IMR-90 (cell line): ENCODE data around the gene CFAP97D1. TPM values are rescaled to one million over a fixed set of nuclear protein-coding genes. Genes with fewer than 3 reads are reported as not detected.

ENCODE experiments used
- ATAC-seq: fragments of 200-7000 bp; cut with Tn5 transposase; 2 replicates; pipeline ENCODE4 v1.9.1; 2020; ENCODE audit warnings: low read depth, mild to moderate bottlenecking, moderate library complexity
- BruUV-seq: library from RNA; stranded (reverse); fragments of 400-500 nt; replicated peaks from 2 replicates; lab custom pipeline; 2021; lab: Mats Ljungman, UMichigan
- CTCF ChIA-PET: fragments of 300-600 bp; formaldehyde crosslinking; extraction: SDS; loops from one replicate; lab custom pipeline; 2021; ENCODE audit warnings: antibody characterized with exemption; lab: Yijun Ruan, JAX
- POLR2A ChIA-PET: fragments of 300-600 bp; sonication (Branson Sonifier 250); formaldehyde crosslinking; loops from one replicate; lab custom pipeline; 2022; ENCODE audit warnings: antibody characterized with exemption; ENCODE audit not compliant: unreplicated experiment; lab: Charles Lee
- DNase-seq: peaks from one replicate; pipeline ENCODE4 v3.0.0; 2013
- H2AFZ ChIP-seq: replicated peaks from 2 replicates; pipeline ENCODE3; 2013; ENCODE audit warnings: low read length, mild to moderate bottlenecking; ENCODE audit not compliant: poor library complexity
- H2AK5ac ChIP-seq: 2 replicates; pipeline ENCODE4 v1.6.1; 2013; ENCODE audit warnings: low read depth, low read length, inconsistent platforms
- H2AK9ac ChIP-seq: replicated peaks from 2 replicates; pipeline ENCODE3; 2013; ENCODE audit warnings: mild to moderate bottlenecking, low read depth, low read length, moderate library complexity; ENCODE audit not compliant: poor library complexity
- H2BK120ac ChIP-seq: 2 replicates; pipeline ENCODE4 v1.6.1; 2013; ENCODE audit warnings: low read depth, low read length, inconsistent platforms
- H2BK15ac ChIP-seq: 3 replicates; pipeline ENCODE4 v1.6.1; 2013; ENCODE audit warnings: low read depth, low read length, inconsistent platforms
- H2BK20ac ChIP-seq: 2 replicates; pipeline ENCODE4 v1.6.1; 2013; ENCODE audit warnings: low read depth, mild to moderate bottlenecking, inconsistent platforms, low read length, moderate library complexity
- H2BK5ac ChIP-seq: 2 replicates; pipeline ENCODE4 v1.6.1; 2013; ENCODE audit warnings: mild to moderate bottlenecking, low read depth, low read length, inconsistent platforms; ENCODE audit not compliant: poor library complexity, severe bottlenecking
- H3K14ac ChIP-seq: replicated peaks from 2 replicates; pipeline ENCODE4 v1.6.1; 2013; ENCODE audit warnings: low read depth, low read length, inconsistent platforms
- H3K18ac ChIP-seq: 2 replicates; pipeline ENCODE4 v1.6.1; 2013; ENCODE audit warnings: low read depth, low read length, control low read depth
- H3K23ac ChIP-seq: 2 replicates; pipeline ENCODE4 v1.6.1; 2013; ENCODE audit warnings: low read depth, low read length, inconsistent platforms
- H3K27ac ChIP-seq: 2 replicates; pipeline ENCODE4 v1.5.1; 2013; ENCODE audit warnings: mild to moderate bottlenecking, control low read depth, low read length; ENCODE audit not compliant: insufficient read depth
- H3K27me3 ChIP-seq: 2 replicates; pipeline ENCODE4 v1.6.1; 2013; ENCODE audit warnings: low read length; ENCODE audit not compliant: control insufficient read depth, insufficient read depth
- H3K36me3 ChIP-seq: 2 replicates; pipeline ENCODE4 v1.6.1; 2013; ENCODE audit warnings: low read length, mixed read lengths; ENCODE audit not compliant: control insufficient read depth, insufficient read depth
- H3K4ac ChIP-seq: 2 replicates; pipeline ENCODE4 v1.6.1; 2013; ENCODE audit warnings: low read depth, low read length, inconsistent platforms
- H3K4me1 ChIP-seq: 2 replicates; pipeline ENCODE4 v1.6.1; 2013; ENCODE audit warnings: low read length, mixed read lengths; ENCODE audit not compliant: control insufficient read depth, insufficient read depth
- H3K4me2 ChIP-seq: 2 replicates; pipeline ENCODE4 v1.6.1; 2013; ENCODE audit warnings: low read depth, mild to moderate bottlenecking, control low read depth, low read length, moderate library complexity
- H3K4me3 ChIP-seq: 2 replicates; pipeline ENCODE4 v1.5.1; 2013; ENCODE audit warnings: low read depth, mild to moderate bottlenecking, control low read depth, low read length, moderate library complexity; ENCODE audit not compliant: insufficient read depth
- H3K56ac ChIP-seq: 2 replicates; pipeline ENCODE4 v1.6.1; 2013; ENCODE audit warnings: low read length, inconsistent platforms; ENCODE audit not compliant: insufficient read depth; ENCODE audit errors: extremely low read depth
- H3K79me1 ChIP-seq, 2 experiments: 2 replicates each; pipeline ENCODE4 v1.6.1; 2013; ENCODE audit warnings: low read length in 2 of 2, inconsistent platforms in 1 of 2, low read depth in 1 of 2
- H3K9ac ChIP-seq: 2 replicates; pipeline ENCODE4 v1.6.1; 2013; ENCODE audit warnings: low read depth, low read length, control low read depth
- H3K9me1 ChIP-seq: 2 replicates; pipeline ENCODE4 v1.6.1; 2013; ENCODE audit warnings: low read length, inconsistent platforms; ENCODE audit not compliant: insufficient read depth
- H3K9me3 ChIP-seq: 2 replicates; pipeline ENCODE4 v1.6.1; 2013; ENCODE audit warnings: low read length; ENCODE audit not compliant: control insufficient read depth, insufficient read depth
- H4K20me1 ChIP-seq: 2 replicates; pipeline ENCODE4 v1.6.1; 2013; ENCODE audit warnings: low read length, inconsistent platforms; ENCODE audit not compliant: insufficient read depth
- H4K5ac ChIP-seq: 2 replicates; pipeline ENCODE4 v1.6.1; 2013; ENCODE audit warnings: mild to moderate bottlenecking, low read depth, low read length, control low read depth
- H4K8ac ChIP-seq, 2 experiments: 2 replicates each; pipeline ENCODE4 v1.6.1; 2013; ENCODE audit warnings: low read depth in 2 of 2, low read length in 2 of 2, control low read depth in 1 of 2, inconsistent platforms in 1 of 2
- H4K91ac ChIP-seq: 2 replicates; pipeline ENCODE4 v1.6.1; 2013; ENCODE audit warnings: low read depth, low read length, inconsistent platforms; ENCODE audit not compliant: insufficient read depth
- BHLHE40 ChIP-seq: fragments of 150-350 bp; IDR thresholded peaks from 2 replicates; pipeline ENCODE4 v1.6.1; 2016; ENCODE audit warnings: mild to moderate bottlenecking, low read depth, low read length
- CEBPB ChIP-seq: IDR thresholded peaks from 2 replicates; pipeline ENCODE4 v1.6.1; 2012; ENCODE audit warnings: low read depth, low read length, improper control_type of control experiment
- CHD1 ChIP-seq: IDR thresholded peaks from 2 replicates; pipeline ENCODE4 v1.6.1; 2012; ENCODE audit warnings: low read depth, low read length, improper control_type of control experiment
- CTCF ChIP-seq: conservative IDR thresholded peaks from 2 replicates; pipeline ENCODE4 v1.5.1; 2012; ENCODE audit warnings: mild to moderate bottlenecking, low read depth, low read length, improper control_type of control experiment
- FOS ChIP-seq: fragments of 150-350 bp; IDR thresholded peaks from 2 replicates; pipeline ENCODE4 v1.6.1; 2016; ENCODE audit warnings: low read depth, low read length
- MAFK ChIP-seq: IDR thresholded peaks from 2 replicates; pipeline ENCODE4 v1.6.1; 2012; ENCODE audit warnings: low read depth, low read length, improper control_type of control experiment
- MXI1 ChIP-seq: IDR thresholded peaks from 2 replicates; pipeline ENCODE4 v1.6.1; 2012; ENCODE audit warnings: low read depth, mild to moderate bottlenecking, low read length, moderate library complexity, borderline replicate concordance
- NFE2L2 ChIP-seq: fragments of 150-350 bp; IDR thresholded peaks from 2 replicates; pipeline ENCODE4 v1.6.1; 2016; ENCODE audit warnings: low read depth, mild to moderate bottlenecking, low read length
- POLR2A ChIP-seq: IDR thresholded peaks from 2 replicates; pipeline ENCODE4 v1.6.1; 2012; ENCODE audit warnings: mild to moderate bottlenecking, low read depth, low read length
- RAD21 ChIP-seq: IDR thresholded peaks from 2 replicates; pipeline ENCODE4 v1.6.1; 2012; ENCODE audit warnings: low read length, improper control_type of control experiment
- RCOR1 ChIP-seq: IDR thresholded peaks from 2 replicates; pipeline ENCODE4 v1.6.1; 2012; ENCODE audit warnings: mild to moderate bottlenecking, low read length, improper control_type of control experiment; ENCODE audit not compliant: insufficient replicate concordance
- RFX5 ChIP-seq: IDR thresholded peaks from 2 replicates; pipeline ENCODE4 v1.8.0; 2012; ENCODE audit warnings: low read depth, mild to moderate bottlenecking, low read length, moderate library complexity
- SMC3 ChIP-seq: fragments of 150-350 bp; IDR thresholded peaks from 2 replicates; pipeline ENCODE4 v1.6.1; 2016; ENCODE audit warnings: low read depth, mild to moderate bottlenecking, antibody characterized with exemption, low read length, moderate library complexity
- USF2 ChIP-seq: fragments of 150-350 bp; IDR thresholded peaks from 2 replicates; pipeline ENCODE4 v1.6.1; 2017; ENCODE audit warnings: mild to moderate bottlenecking, antibody characterized with exemption, low read length, low read depth
- WGBS, 2 experiments: methylation state at CpG; one replicate each; pipeline versions ENCODE4 v1.1.5 to v1.1.7; 2013; ENCODE audit warnings: missing lambda C conversion rate in 2 of 2; ENCODE audit not compliant: insufficient read length in 1 of 2; ENCODE audit errors: extremely low coverage in 2 of 2; 5-methylcytosine and 5-hydroxymethylcytosine counted together
- dilution Hi-C: fragments of 300-500 bp; cut with HindIII; formaldehyde crosslinking; loops from one replicate; pipeline ENCODE4 v1.14.3; 2018; ENCODE audit warnings: low sequenced_read_pairs; ENCODE audit not compliant: unreplicated experiment
- in situ Hi-C: fragments of 300-500 bp; cut with MboI; formaldehyde crosslinking; loops from 3 replicates; pipeline ENCODE4 v1.14.3; 2019; ENCODE audit warnings: low sequenced_read_pairs, inconsistent platforms, mixed read lengths
- intact Hi-C: fragments of 100-400 bp; cut with micrococcal nuclease; formaldehyde crosslinking; loops from 2 replicates; pipeline ENCODE4 v1.10.0; 2022
- polyA plus RNA-seq, 3 experiments: library from polyadenylated mRNA; depleted of rRNA; stranded (reverse); fragments of >200 nt; gene quantifications; 2 replicates each; pipeline ENCODE4 v1.2.3, GENCODE V29; 2012; ENCODE audit warnings: low replicate concordance in 1 of 3
- total RNA-seq: library from RNA; depleted of rRNA; stranded (reverse); fragments of >200 nt; gene quantifications from 2 replicates; pipeline ENCODE4 v1.2.3, GENCODE V29; 2012

Gene CFAP97D1
- total and polyA plus RNA-seq, 2 of the 4 experiments (the other 2 are of a cell fraction), result under 0.01 TPM; not detected in 1

- no peak for TF ChIP-seq CEBPB
Measured at GRCh38 chr17:43766413-43767052, 13.7 kb upstream of the CFAP97D1 start (continued).

GRCh38 chr17:43767053-43767712 is 13.1 kb upstream of the CFAP97D1 start:
- dilution Hi-C loops, result no loop called here
- no peak for ATAC-seq
- TF ChIP-seq POLR2A, result no peak
- no peak for TF ChIP-seq NFE2L2
- no peak for TF ChIP-seq BHLHE40
- no peak for TF ChIP-seq RCOR1
- no peak for TF ChIP-seq MXI1
- no peak for TF ChIP-seq CHD1
- TF ChIP-seq SMC3, result no peak
- no peak for TF ChIP-seq RAD21
- no peak for TF ChIP-seq USF2
- no peak for TF ChIP-seq MAFK
- no peak for TF ChIP-seq CEBPB
- no peak for TF ChIP-seq RFX5
- TF ChIP-seq CTCF, result no peak
- TF ChIP-seq FOS, result no peak

More at GRCh38 chr17:43767053-43767712, 13.1 kb upstream of the CFAP97D1 start:
- no peak overlapping the region for H3K18ac ChIP-seq
- no peak overlapping the region for H3K9ac ChIP-seq
- no peak overlapping the region for H2AFZ ChIP-seq
- no peak overlapping the region for H3K4me2 ChIP-seq
- POLR2A ChIA-PET, result no interaction called here
- no TSS peak for BruUV-seq
- no peak overlapping the region for H3K14ac ChIP-seq
- H3K4ac ChIP-seq, result no peak overlapping the region
- H3K4me3 ChIP-seq, result no peak overlapping the region
- peaks cover 25% of the 10 kb centered on the region for H3K36me3 ChIP-seq
- no peaks in the 10 kb centered on the region for H3K27me3 ChIP-seq
- in situ Hi-C loops (no loop called here), intact Hi-C loops (no loop called here)
- no peaks in the 10 kb centered on the region for H3K9me1 ChIP-seq
- DNase-seq, result no peak
- no peak overlapping the region for H2AK9ac ChIP-seq
- peaks cover 2% of the 10 kb centered on the region; the same call in 1 of the 2 replicates for H3K4me1 ChIP-seq
- no peaks in the 10 kb centered on the region; the same call in 1 of the 2 replicates for H4K20me1 ChIP-seq
- H3K27ac ChIP-seq, result no peak overlapping the region
- H2BK20ac ChIP-seq, result no peak overlapping the region
- no peaks in the 10 kb centered on the region for H3K9me3 ChIP-seq
- no peak overlapping the region for H4K8ac ChIP-seq
- WGBS, 2 experiments, result 0% methylated on average over 1 of the region's 6 CpGs; no CpG with 5 or more reads in 1 of the 2 experiments
- H3K56ac ChIP-seq, result no peak overlapping the region
- no peak overlapping the region for H2BK5ac ChIP-seq
- H3K79me1 ChIP-seq, result peaks cover 0 to 6% of the 10 kb centered on the region in 2 experiments; a peak in 1 of 4 replicates
- H3K23ac ChIP-seq, result no peak overlapping the region
- H4K5ac ChIP-seq, result no peak overlapping the region
- no peak overlapping the region for H4K91ac ChIP-seq
- H2BK15ac ChIP-seq, result no peak overlapping the region
- no peak overlapping the region for H2AK5ac ChIP-seq
- CTCF ChIA-PET, result interaction anchor here (0.6 to 2.0 kb wide), 4 partner anchors 65 to 853 kb away, joined by 3 to 14 read pairs (median 4); partner anchors contain the start of genes CD300LG and MPP3
- no peak overlapping the region for H2BK120ac ChIP-seq
